Thyroid gland (tissue), 4 donors: Measurements from ENCODE around the gene GRM8.

Experiments
- POLR2A ChIP-seq, 2 donors: fragments of 450-650 bp; IDR thresholded peaks; one replicate each; pipeline ENCODE4 v1.6.1; 2017; ENCODE audit warnings: antibody characterized with exemption in 2 of 2, mild to moderate bottlenecking in 2 of 2, moderate library complexity in 1 of 2
- TF ChIP-seq, protein P1 (sequence below), 6 experiments: fragments of 200-600 bp in 3 of 6; fragments of 450-650 bp in 3 of 6; sonication (generic) in 3 of 6; IDR thresholded peaks; one replicate each; pipeline ENCODE4 v1.5.1; 2016 to 2019; ENCODE audit warnings: antibody characterized with exemption in 6 of 6, mild to moderate bottlenecking in 2 of 6, inconsistent platforms in 1 of 6, moderate library complexity in 1 of 6

GRCh38 chr7:127250312-127251035 is 2.3 kb downstream of the GRM8 start:
- no peak for TF ChIP-seq POLR2A (IDR thresholded peaks at IDR 0.05)
- TF ChIP-seq, protein P1, sequence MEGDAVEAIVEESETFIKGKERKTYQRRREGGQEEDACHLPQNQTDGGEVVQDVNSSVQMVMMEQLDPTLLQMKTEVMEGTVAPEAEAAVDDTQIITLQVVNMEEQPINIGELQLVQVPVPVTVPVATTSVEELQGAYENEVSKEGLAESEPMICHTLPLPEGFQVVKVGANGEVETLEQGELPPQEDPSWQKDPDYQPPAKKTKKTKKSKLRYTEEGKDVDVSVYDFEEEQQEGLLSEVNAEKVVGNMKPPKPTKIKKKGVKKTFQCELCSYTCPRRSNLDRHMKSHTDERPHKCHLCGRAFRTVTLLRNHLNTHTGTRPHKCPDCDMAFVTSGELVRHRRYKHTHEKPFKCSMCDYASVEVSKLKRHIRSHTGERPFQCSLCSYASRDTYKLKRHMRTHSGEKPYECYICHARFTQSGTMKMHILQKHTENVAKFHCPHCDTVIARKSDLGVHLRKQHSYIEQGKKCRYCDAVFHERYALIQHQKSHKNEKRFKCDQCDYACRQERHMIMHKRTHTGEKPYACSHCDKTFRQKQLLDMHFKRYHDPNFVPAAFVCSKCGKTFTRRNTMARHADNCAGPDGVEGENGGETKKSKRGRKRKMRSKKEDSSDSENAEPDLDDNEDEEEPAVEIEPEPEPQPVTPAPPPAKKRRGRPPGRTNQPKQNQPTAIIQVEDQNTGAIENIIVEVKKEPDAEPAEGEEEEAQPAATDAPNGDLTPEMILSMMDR (IDR thresholded peaks at IDR 0.05): no peak
